Raji (cell line): ENCODE measurements around the gene SH3TC2.

ENCODE experiments used
- POLR2A ChIP-seq: IDR thresholded peaks from 2 replicates; pipeline ENCODE4 v1.6.1; 2011; ENCODE audit warnings: low read depth, low read length, control low read depth; ENCODE audit not compliant: insufficient read depth

SH3TC2 gene

DNA sequence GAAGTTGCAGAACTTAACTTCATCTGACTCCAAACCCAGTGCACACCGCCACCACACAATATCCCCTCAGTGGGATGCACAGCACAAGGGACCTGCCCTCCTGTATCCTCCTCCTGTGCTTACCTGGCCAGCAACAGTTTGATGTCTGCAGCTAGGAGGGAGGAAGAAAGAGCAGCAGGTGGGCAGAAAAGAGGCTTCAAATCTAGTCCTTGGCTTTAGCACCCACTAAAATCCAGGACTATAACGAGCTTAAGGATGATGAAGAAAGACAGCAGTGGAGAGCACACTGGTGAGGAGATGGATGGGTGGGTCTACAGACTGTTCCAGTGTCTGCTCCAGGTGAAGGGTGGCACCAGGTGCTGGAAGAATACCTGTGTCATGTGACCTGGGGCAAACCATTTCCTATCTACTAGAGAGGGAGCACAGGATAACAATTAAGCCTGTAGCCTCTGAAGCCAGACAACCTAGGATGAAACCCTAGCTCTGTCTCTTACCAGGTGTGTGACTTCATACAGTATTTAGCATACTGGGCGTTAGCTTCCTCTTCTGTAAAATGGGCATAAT, 100.0 kb downstream of the SH3TC2 start:
- no peak for TF ChIP-seq POLR2A

- TF ChIP-seq POLR2A = no peak
Measured at GRCh38 chr5:148962200-148962550, 100.7 kb downstream of the SH3TC2 start.

DNA sequence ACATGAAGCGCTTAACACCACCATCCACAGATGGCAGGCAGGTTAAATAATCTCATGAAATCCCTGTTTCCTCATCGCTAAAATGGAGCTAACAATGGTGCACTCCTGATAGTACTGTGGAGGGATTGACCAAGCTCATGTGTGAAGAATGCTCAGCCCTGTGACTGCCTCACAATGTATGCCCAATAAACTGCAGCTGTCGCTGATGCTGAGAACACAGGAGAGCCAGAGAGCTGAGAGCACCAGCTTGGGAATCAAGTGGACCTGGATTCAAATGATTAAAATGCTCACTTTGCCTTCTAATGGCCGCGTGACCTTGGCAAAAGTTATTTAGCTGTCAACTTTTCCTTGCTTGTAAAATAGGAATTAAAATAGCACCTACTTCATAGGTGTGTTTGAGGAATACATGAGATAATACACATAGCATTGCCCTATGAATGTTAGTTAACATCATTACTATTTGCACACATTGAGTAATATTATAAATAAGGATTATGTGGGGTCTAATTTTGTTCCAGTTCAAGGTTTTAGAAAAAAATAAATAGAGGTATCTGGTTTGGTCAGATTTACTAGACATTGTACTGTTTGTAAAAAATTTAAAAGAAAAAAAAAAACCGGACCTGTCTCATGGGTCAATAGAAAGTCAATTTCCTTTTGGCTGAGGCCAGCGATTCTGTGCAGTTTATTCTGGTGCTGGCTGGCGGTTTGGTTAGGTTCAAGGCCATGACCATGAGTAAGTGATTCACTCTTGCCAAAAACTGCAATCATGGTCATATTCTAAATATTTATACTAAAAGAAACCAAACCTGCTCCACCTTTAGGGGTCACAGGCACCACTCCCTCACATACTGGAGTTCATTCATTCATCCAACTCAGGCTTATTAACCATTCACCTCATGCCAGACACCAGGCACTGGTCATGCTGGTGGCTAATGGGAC, 101.3 kb downstream of the SH3TC2 start:
- TF ChIP-seq POLR2A = no peak

- TF ChIP-seq POLR2A = no peak
Measured at GRCh38 chr5:148960070-148960769, 102.6 kb downstream of the SH3TC2 start.

GRCh38 chr5:148957591-148958202, 105.2 kb downstream of the SH3TC2 start:
- TF ChIP-seq POLR2A = no peak

DNA sequence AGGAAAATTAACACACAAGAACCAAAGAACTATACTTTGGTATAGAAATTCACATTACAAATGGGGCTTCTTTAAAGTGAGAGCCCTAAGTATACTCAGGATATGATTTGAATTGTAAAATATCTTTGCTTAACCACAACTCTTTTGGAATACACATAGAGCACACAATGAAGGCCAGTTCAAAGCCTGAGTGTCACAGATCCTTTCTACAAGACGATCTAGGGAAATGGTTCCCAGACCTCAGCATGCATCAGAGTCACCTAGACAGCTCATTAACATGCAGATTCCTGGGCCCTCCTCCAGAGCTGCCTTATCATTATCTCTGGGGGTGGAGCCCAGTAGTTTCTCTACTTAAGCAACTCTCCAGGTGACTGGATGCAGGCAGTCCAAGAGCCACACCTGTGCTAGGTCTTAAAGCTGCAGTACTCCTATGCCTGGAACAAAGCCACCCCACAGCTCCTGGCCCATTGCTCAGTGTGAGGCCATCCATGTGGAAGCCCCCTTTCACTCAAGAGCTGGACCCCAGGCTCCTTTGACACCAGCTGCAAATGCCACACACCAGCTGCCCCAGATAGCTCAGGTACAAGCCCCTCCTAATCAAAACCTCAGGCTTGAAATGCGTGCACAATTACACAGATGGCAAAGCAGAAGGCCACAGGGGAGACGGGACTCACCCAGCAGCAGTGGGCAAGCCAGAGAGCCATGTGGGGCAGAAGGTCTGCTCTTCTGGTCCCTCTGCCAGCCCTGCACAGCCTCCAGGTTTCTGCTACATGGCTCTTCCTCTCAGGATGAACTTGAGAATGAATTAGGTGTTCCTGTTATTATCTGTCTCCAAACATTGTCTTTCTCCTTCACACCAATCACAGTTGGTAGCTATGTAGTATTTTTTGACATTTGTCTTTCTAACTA, 106.1 kb downstream of the SH3TC2 start:
- TF ChIP-seq POLR2A = no peak
